Endothelial cell of umbilical vein (primary cell): ENCODE results near the gene HNRNPK.

Experiments
- POLR2A ChIP-seq: IDR thresholded peaks from 2 replicates; pipeline ENCODE4 v1.6.1; 2012; ENCODE audit warnings: low read depth, mild to moderate bottlenecking, control low read depth, low read length
- TF ChIP-seq, protein P1 (sequence below), 2 donors: IDR thresholded peaks; 1 replicate in 1 of 2; 2 replicates in 1 of 2; pipeline ENCODE4 v1.5.1; 2011; ENCODE audit warnings: low read length in 2 of 2, mild to moderate bottlenecking in 2 of 2, moderate library complexity in 2 of 2, control low read depth in 1 of 2, inconsistent platforms in 1 of 2, low read depth in 1 of 2; ENCODE audit not compliant: insufficient read depth in 1 of 2; ENCODE audit errors: extremely low read depth in 1 of 2

DNA sequence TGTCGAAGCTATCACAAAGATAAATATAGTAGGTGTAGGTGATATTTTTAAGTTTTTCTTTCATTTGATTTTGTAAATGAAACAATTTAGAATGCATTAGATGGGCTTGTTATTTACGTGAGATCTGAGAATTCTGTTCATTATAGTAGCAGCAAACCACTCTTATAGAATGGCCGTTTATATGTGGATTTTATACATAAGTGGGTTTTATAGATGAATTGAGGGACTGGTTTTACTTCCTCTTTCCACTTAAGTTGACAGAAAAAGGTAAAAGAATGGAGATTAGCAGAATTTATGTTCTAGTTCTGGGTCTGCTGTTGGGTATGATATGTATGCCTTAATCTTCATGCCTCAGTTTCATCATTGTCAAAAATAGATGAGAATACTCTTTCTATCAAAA is 6.2 kb upstream of the HNRNPK start:
- no peak for TF ChIP-seq POLR2A
- TF ChIP-seq, protein P1, sequence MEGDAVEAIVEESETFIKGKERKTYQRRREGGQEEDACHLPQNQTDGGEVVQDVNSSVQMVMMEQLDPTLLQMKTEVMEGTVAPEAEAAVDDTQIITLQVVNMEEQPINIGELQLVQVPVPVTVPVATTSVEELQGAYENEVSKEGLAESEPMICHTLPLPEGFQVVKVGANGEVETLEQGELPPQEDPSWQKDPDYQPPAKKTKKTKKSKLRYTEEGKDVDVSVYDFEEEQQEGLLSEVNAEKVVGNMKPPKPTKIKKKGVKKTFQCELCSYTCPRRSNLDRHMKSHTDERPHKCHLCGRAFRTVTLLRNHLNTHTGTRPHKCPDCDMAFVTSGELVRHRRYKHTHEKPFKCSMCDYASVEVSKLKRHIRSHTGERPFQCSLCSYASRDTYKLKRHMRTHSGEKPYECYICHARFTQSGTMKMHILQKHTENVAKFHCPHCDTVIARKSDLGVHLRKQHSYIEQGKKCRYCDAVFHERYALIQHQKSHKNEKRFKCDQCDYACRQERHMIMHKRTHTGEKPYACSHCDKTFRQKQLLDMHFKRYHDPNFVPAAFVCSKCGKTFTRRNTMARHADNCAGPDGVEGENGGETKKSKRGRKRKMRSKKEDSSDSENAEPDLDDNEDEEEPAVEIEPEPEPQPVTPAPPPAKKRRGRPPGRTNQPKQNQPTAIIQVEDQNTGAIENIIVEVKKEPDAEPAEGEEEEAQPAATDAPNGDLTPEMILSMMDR (IDR thresholded peaks at IDR 0.05; ENCODE audit: extremely low read depth in 1 of 2, insufficient read depth in 1 of 2, low read depth in 1 of 2, low read length in 2 of 2) = no peak
